Kasumi-1 (cell line): Measurements from ENCODE around the gene ANP32A.
"Not testable (repeated sequence)": the region's sequence is repeated elsewhere in the genome, so short reads cannot be mapped to it uniquely, and the experiment has no call there.

Experiments
- DNase-seq, 2 experiments: peaks; one replicate each; lab custom pipeline; 2025; lab: John Stamatoyannopoulos, UW

The ANP32A gene

DNA sequence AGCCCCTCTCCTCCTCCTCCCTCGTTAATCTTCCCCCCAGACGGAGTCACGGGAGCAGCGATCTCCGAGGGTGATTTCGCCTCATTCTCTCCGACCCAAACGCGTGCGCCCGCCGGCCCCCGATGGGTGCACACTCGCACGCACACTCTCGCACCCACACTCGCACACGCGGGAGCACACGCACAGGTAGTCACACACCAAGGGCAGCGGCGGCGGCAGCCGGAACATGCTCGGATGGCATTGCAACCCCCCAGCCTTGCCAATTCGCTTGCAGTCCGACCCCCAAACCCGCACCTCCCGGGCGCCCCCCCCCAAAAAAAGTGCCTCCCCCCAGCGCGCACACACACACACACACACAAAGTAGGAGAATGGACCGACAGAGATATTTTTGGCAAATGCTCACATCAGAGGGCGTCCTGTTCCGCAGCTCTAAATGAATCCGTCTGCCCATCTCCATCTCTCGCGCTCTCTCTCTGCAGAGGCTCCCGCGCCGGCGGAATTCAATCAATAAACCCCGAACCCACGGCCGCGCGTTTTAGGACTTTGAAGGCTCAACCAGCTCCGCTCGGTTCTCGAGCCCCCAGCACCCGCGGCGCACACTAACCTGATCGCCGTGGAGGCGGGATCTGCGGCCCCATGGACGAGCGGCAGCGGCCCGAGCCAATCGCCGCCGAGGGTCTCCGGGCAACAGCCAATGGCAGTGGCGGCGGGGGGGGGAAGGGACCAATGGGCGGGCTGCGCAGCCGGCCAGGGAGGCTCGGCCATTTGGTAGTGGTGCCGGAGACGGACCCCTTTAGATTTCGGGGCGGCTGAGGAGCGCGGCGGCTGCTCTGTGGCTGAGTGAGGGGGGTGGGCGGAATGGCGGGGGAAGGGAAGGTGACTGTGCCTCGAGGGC lies at the start of gene ANP32A:
TSS of gene ANP32A (minus strand) at position 601 of the 895 bp plus-strand sequence. CDS start at position 457, 144 bp downstream.
- DNase-seq, result peak; percentile 75 to 90

DNA sequence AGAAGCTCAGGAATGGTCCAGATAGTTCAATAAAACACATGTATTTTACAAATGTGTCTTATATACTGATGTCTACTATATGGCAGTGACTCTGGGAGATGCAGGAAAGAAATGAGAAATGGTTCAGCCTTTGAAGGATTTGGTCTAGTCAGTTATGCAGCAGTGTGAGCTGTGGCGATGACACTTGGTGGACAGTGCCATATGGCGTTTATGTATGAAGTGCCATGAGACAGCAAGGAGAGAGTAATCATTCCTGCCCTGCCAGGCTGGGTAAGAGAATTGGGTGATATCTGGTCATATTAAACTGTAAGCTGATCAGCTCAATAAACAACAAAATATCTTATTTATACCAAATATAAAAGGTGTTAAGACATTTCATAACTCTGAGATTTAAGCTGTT lies 47.6 kb upstream of the ANP32A start:
- DNase-seq, result no peak

DNA sequence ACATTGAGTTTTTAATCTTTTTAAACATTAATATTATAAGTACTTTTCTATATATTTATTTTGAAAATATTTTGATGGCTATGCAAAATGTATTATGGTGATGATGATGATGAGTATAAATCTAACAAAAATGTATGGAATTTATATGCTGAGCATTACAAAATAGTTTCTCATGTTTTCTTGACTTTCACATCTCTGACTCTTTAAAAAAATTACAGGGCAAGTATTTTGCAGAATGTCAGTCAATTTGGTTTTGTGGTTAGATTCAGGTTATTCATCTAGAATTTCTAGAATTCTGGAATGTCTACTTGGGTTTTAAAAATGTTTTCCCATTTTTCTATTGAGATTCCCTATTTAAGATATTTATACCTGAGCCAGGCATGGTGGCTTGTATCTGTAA lies 41.7 kb upstream of the ANP32A start:
- no peak for DNase-seq

DNA sequence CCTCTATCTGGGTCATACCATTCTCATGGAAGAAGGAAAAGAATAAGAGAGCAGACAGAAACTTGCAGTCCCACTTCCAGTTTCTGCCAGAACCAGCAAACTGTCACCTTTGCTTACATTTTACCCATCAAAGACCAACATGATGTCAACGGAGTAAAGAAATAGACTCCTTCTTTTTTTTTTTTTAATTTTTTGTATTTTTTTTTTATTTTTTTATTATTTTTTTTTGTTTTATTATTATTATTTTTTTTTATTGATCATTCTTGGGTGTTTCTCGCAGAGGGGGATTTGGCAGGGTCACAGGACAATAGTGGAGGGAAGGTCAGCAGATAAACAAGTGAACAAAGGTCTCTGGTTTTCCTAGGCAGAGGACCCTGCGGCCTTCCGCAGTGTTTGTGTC lies 38.0 kb upstream of the ANP32A start:
- not testable (repeated sequence) for DNase-seq

DNA sequence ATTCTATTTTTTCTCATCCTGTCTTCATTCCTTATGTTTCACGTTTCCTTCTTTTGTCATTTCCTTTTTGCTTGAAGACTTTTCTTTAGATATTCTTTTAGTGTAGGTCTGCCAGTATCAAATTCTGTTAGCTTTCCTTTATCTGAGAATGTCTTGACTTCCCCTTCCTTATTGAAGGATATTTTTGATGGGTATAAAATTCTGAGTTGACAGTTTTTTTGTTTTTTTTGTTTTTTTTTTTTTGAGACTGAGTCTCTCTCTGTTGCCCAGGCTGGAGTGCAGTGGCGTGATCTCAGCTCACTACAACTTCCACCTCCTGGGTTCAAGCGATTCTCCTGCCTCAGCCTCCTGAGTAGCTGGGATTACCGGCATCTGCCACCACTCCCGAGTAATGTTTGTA lies 36.7 kb upstream of the ANP32A start:
- DNase-seq, result not testable (repeated sequence)

DNA sequence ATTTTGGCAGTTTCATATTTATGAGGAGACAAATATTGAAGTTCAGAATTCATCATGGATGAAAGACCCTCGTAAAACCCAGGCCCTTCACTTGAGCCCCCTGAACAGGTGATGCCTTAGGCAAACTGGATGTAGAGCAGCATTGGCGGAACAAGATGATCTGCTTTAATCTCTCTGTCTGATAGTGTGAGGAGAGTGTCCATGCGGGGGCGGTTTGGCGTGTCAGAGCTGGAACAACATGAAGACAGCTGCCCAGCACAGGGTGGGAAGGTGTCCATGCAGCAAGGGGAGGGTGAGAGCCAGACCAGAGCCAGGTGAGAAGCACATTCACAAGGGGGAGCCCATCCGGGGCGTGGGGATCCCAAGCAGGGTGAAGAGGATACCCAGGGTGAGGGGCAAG lies 31.8 kb upstream of the ANP32A start:
- DNase-seq, result no peak

DNA sequence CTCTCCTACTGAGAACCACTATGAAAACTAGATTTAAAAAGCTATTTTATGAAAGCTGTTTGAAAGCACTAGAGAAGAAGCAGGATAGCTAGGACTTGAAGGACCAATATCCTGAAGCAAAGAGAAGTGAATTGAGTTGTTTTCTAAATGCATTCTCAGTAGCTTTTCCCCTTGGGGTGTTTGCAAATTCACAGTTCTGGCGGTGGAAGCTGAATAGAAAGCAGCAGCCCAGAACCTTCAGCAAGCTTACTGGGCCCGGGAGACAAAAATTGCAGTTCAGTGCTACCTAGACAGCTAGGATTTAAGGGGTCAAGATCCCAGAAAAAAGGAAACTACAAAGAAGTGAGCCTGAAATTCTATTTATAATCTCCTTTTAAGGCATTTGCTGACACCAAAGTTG lies 31.3 kb upstream of the ANP32A start:
- no peak for DNase-seq

DNA sequence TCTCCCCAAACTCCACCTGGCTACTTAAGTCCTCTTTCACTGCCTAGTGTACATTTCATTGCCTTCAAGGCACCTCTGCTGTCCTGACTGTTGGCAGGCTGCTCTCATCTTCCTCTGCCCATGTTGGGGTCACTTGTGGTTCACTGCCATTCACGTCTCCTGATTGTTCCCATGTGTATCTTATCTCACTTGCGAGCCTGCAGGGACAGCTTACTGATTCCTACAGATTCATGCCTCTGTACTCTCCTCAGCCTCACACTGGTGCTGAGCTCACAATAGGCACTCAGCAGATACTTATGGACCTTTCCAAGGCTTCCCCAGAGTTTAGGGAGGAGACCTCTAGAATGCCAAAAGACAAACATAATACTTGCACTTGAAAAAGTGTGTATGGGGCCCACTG lies 28.8 kb upstream of the ANP32A start:
- DNase-seq, result no peak

DNA sequence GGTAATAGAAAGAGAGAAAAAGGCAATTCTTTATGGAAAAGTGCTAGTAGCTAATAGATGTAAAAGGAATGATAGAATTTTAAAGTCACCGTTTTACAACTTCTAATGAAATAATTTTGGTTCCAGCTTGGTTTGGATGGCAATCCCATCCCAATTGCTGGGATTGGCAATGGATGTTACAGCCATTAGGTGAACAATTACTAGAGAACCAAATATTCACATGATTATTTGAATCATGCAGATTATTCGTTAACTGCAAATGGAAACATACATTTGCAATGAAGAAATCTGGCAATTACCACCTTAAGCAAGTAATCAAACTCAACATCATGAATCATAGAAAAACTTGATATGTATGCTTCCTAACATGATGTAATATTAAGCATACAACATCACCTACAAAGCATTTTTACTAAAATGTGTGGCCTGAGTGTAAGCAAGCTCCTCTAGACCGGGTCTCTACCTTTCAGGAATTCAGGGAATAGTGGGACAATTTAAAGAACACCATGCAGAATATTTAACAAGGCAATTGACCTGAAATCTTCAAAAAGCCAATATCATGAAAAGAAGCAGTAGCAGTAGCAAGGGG lies 26.2 kb upstream of the ANP32A start:
- DNase-seq, result no peak

DNA sequence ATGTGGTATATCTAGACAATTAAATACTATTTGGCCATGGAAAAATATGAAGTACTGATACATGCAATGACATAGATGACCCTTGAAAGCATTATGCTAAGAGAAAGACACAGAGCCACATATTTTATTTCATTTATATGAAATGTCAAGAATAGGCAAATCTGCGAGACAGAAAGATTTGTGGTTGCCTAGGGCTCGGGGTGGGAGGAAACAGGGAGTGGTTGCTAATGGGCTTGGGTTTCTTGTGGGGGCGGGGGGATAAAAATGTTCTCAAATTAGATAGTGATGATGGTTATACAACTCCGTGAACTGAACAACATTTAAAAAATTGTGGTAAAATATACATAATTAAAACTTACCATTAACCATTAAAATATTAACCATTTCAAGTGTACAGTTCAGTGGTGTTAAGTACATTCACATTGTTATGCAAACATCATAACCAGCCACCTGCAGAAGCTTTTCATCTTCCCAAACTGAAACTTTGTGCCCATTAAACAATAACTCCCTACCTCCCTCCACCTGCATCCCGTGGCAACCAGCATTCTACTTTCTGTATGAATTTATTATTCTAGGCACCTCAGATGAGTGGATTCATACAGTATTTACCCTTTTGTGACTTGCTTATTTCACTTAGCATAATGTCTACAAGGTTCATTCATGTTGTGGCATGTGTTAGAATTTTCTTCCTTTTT lies 24.3 kb upstream of the ANP32A start:
- DNase-seq, result no peak

DNA sequence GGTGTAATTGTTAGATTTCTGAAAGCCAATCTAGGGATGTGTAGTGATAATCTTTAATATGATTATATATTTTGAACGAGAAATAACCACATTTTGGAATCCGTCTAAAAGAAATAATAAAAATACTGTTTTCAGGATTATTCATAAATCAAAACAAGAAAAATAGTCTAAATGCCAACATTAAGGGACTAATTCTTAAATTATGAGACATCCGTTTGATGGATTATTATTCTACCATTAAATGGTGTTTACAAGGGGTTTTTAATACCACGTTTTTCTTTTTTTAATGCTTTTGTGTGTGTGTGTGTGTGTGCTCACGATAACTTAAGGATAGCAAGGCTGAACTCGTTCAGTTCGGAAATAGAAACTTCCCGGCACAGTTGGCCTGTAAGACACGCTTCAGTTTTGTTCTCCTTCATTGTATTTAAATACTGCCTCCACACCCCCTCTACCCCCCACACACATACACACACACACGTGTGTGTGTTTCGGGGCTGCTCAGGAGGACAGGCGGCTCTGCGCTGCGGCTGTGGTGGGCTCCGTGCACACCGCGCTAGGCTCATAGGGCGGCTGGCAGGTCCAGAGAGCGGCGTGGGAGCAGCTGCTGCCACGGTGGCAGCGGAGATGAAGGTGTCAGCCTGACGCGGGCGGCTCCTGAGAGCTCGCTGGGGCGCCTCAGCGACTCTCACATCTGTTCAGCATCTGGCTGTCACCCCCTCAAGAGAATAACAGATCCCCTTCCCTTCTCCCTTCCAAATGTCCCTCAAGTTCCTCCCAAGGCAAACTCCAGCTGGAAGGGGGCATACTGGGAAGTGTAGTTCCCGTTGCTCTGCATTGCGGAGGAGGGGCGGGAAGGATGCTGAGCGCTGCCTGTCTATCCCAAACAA lies 23.0 kb upstream of the ANP32A start:
- DNase-seq, result peak in 1 of 2 experiments; percentile 2

DNA sequence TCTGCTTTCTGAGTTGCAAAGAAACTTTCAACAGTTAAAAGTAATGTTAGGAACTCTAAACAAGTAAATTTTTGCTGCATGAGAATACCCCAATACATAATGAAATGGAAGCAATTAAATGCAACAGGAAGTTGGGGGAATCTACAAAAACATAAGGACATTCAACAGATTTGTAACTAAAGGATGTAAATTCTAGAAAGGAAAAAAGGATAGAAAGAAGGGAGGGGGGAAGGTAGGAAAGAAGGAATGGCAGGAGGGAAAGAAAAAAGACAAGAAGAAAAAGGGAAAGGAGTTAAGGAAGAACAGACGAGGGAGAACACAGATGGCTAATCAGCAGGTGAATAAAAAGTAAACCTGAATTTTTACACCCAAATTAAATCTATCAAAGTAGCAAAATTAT lies 22.3 kb upstream of the ANP32A start:
- DNase-seq, result no peak

DNA sequence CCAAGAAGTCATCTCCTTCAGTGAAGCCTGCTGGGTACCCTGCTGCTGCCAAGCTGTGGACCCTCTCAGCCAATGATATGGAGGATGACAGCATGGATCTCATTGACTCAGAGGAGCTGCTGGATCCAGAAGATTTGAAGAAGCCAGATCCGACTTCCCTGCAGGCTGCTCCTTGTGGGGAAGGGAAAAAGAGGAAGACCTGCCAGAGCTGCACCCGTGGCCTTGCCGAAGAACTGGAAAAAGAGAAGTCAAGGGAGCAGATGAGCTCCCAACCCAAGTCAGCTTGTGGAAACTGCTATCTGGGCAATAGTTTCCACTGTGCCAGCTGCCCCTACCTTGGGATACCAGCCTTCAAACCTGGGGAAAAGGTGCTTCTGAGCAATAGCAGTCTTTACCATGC lies 13.7 kb upstream of the ANP32A start:
- peak; percentile 50 for DNase-seq

DNA sequence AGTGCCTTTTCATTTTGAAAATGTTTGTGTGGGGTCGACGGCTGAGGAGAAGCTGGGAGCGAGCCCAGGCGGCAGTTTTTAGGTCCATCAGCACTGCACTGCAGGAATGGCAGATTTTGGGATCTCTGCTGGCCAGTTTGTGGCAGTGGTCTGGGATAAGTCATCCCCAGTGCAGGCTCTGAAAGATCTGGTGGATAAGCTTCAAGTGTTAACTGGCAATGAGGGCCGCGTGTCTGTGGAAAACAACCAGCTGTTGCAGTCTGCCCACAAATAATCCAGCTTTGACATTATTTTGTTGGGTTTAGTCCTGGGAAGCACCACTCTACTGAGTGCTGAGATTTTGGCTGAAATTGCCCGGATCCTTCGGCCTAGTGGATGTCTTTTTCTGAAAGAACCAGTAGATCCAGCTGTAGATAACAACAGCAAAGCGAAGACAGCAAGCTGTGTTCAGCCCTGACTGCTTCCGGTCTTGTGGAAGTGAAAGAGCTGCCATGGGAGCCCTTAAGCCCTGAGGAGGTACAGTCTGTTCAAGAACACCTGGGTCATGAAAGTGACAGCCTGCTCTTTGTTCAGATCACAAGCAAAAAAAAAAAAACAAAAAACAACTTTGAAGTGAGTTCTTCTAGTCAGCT lies 13.1 kb upstream of the ANP32A start:
- DNase-seq, result no peak

DNA sequence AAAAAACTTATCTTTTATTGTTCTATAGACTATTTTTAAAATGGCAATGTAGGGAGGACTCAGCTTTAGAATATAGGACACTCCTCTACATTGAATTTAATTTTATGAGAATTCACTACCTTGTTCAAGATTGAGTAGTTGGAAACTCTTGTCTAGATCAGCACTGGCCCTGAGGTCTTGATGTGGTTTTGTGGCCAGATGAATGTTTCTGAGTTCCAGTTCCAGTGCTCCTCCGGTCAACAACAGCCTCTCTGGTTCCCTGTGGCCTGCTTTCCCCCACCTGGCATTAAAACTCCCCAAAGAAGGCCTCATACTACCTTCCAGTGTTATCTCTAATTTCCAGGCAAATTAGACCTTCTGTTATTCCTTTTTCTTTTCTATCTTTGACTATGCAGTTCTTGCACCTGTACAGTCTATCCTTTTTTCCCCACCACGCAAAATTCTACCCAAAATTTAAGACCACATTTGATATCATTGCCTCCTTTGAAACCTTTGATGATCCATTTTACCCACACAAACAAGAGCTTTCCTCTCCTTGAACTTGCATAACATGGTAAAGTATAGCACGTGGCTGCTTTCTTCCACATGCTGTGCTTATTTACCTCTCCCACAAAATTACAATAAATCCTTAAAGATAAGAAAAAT lies 9.6 kb upstream of the ANP32A start:
- DNase-seq, result no peak

DNA sequence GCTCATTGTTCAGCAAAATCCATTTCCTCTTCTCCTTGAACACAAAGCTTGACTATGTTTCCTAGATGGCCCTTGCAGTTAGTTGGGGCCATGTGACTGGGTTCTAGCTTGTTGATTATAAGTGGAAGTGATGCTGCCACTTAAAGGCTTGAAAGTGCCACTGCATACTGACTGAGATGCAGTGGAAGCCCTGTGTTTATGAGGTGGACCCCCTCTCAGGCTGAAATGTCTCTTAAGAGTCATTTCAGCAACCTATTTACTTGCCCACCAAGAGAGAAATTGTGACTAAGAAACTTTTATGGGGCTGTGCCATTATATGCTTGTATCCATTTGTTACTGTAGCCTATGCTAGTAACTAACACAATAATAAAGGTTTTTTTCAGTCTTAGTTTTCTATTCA lies 8.4 kb upstream of the ANP32A start:
- peak; percentile 77 to 80 for DNase-seq

DNA sequence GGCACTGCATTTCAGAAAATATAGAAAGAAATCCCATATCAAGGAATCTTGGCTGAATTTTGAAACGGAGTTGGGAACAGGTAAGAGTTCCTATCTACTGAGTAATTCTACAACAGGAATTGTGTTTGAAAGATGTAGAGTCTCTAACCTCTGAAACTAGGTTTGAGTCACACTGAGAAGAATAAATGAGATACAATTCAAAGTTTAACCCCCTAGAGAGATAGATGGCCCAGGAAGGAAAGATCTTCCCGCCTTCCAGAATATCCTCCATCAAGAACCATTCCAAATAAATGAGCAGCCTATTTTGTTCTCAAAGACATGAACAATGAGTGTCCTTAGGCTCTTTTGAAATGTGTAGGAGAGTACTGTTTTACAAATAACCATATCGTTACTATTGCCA lies 2.9 kb upstream of the ANP32A start:
- DNase-seq, result no peak

DNA sequence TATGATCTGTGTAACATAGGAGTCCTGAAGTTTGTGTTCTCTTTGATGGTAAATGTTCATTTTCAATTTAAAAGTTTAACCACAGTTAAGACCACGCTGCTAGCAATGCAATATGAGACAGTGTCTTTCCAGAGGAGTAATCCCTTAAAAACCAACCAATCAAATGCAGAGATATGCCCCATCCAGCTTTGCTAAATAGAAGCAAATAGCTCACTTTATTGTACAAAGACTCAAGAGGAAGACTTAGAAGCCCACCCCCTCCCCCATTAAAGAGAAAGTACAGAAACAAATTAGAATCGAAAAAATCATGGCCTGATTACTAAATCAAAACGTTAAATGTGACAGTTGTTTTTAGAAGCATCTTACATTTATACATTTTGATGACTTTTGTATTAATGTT lies 2.1 kb upstream of the ANP32A start:
- DNase-seq, result peak in 1 of 2 experiments; percentile 24

DNA sequence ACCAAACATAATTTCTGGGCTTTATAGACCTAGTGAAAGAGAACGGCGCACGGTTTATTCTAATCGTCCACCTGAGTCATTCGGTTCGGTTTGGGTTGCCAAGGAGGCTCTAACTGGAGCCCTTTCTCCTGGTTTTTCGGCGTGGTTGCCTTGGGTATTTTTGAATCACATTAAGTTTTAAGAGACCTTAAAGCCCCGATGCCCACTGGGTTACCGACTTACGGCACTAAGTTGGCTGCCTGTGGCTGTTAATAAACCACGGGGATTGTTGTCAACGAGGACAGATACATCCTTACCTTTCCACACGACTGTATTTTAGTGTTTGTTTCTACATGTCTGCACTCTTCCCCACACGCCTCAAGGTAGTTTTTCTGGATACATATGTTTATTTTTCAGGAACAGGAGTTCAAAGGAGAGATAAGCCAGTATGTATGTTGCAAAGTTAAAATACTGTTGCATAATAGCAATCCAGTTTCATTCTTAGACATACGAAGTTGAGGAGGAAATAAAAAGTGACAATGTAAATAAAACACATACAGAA lies 1.2 kb upstream of the ANP32A start:
- peak; percentile 32 to 54 for DNase-seq

DNA sequence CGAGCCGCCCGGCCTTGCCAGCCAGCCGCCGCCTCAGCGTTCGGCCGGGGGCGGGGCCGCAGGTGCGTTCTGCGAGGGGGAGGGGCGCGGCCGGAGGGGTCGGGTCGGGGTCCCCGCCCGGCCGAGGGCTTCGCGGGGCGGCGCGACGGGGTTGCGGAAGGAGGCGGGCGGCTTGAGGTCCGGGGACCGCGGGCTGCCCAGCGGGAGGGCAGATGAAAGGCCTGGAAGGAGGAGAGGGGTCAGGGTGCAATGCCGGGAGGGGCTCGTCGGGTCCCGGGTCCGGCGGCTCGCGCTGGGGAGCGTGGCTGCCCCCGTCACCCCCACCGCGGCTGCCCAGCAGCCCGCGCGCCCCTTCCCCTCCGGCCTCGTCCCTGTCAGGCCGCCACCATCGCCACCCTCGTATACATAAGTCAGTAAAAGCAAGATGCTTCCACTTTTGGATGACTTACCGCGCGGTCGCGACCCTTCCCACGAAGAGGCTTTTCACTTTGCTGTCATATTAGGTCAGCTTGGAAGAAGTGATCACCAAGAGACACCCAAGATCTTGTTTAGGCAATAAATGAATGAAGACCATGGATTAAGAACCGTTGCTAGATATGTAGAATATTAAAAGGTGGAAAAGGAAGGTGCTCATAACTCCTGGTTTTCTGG lies 620 bp upstream of the ANP32A start:
- DNase-seq, result peak in 1 of 2 experiments; percentile 54
